Glomerular visceral epithelial cell (primary cell): ENCODE results near the gene TRPM1.
A peak's percentile ranks its signal among the peaks of the same experiment; 100 is the strongest.

Experiments used
- DNase-seq: peaks from one replicate; pipeline ENCODE4 v3.0.0-alpha.2; 2016; ENCODE audit errors: extremely low spot score

The TRPM1 gene

DNA sequence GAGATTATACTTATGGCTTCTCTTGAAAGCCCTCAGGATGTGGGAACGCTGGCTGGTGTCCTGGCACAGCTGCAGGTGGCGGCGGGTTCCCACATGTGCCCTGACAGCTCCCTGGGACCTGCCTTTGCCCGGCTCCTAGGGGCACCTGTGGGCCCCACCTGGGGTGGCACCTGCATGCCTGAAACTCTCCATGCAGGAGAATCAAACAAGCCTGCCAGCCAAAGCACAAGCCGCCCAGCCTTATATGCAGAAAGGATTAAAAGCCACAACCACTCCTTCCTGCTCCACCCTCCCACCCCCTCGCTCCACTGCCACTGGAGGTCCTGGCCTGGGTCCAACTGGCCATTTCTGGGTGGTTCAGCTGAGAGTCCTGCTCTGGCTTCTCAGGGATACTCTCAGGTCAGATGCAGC is 18.1 kb downstream of the TRPM1 start:
- peak; percentile 76 for DNase-seq

DNA sequence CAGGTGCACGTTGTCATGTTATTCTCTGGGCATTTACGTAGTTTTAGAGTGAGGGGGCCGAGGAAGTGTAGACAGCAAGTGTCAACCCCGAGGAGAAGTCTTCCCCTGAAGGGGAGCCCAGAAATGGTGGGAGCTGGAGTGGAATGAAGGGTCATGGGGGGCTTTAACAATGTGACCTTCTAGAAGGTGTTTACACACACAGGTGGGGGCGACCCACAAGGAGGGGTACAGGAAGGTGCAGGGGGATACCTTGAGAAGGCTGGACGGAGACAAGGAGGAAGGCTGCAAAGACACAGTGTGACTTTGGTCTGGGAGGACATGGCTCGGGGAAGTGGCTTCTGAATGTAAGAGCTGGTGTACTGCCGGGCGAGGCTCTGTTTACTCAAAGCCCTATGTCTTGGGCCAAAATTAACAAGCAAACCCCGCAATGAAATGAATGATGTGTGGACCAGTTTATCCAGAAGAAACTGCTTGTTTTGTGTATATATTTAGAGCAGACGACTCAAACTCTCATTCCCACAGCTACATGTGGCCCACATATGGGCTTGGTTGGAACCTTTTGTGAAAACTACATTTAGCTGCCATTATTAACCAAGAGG is 18.7 kb downstream of the TRPM1 start:
- DNase-seq = no peak

DNA sequence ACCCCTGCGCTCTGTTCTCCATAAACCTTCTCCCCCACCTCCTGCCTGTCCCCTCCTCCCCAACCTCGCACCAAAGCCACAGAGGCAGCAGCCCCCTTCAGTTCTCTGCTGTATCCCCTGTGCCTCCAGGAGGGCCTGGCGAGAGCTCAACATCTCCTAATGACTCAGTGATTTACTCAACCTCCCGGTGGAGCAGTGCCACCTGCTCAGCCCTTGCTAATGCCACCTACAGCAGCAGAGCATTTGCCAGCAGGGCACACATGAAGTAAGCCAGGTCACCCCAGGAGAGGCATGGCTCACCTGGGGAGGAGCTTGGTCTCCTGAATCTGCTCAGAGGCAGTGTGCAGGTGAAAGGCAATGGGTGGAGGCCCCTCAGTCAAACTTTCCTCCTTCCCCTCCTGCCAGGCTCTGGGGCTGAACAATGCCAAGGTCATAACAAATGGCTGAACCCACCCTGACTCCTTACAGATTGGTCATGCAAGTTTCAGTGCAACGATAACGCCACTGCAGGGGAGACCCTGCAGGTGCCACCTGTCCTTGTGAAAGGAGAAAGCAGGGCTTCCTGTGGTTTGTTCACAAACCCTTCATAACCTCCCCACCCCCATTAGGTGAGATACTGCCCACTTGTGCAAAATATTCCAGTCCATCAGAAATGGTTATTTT is 19.8 kb downstream of the TRPM1 start:
- DNase-seq = no peak

- no peak for DNase-seq
These were observed 20.5 kb downstream of the TRPM1 start for GRCh38 chr15:31081056-31081455.

DNA sequence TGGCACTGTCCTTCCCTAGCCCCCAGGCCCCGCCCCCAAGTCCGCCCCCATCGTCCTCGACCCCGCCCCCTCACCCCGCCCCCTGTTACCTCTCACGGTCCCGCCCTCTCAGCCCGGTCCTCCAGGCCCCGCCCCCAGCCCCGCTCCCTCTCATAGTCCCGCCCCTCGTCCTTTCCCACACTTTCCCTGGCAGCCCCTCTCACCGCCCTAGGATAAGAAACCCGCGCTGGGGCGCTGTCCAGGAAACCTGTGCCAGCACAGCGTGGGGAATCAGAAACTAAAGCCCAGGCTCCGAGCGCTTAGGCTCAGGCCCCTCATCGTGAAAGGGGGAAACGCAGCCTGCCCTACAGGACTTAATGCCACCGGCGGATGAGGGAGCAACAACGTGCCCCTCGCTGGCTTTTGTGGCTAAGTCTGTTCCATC is 20.9 kb downstream of the TRPM1 start:
- DNase-seq = no peak

DNA sequence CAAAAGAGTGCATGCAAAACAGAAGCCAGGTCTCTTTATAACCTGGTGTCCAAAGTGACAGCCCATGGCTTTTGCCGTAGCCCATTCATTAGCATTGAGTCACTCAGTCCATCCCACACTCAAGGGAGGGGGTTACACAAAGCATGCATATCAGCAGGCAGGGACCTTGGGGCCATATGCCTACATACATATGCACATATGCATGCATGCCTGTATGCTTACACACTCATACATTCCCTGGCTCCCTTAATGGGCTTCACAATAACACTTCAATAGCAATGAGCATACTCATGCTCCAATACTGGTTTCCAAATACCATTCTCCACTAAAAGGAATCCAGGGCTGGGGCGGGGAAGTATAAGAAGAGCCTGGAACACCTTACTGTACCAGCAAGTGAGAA is 22.0 kb downstream of the TRPM1 start:
- no peak for DNase-seq

DNA sequence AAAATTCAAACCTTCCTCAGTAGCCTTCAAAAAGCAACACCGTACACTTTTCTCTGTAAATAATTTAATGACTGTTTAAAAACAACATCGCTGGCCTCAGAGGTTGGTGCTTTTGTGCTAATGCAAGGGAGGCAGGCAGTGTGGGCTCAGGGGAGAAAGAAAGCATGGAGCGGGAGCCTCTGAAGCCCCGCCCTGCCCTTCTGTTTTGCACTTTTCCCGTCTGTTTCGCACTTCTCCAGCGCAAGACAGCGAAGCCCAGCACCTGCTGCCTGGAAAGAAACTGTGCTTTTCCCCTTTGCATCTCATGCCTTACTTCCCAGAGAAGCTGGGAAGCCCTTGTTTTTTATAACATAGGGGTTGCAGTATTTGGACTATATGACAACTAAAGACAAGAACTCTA is 23.1 kb downstream of the TRPM1 start:
- DNase-seq = no peak

DNA sequence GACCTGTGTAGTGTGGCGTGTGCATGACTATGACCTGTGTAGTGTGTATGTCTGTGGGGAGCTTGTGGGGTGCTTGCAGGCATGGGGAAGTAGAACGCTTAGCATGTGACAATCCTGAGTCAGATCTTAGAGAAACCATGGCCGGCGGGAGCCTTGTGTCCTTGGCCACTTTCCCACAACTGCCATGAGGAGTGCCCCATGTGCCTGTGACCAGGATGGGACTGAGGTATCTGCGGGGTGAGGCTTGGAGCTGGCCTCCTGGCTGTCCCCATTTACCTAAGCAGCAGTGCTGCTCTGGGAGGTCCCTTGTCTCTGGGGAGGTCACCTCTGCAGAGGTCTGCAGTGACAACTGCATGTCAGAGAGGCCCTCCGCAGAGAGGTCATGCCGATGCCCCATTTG is 23.6 kb downstream of the TRPM1 start:
- no peak for DNase-seq

DNA sequence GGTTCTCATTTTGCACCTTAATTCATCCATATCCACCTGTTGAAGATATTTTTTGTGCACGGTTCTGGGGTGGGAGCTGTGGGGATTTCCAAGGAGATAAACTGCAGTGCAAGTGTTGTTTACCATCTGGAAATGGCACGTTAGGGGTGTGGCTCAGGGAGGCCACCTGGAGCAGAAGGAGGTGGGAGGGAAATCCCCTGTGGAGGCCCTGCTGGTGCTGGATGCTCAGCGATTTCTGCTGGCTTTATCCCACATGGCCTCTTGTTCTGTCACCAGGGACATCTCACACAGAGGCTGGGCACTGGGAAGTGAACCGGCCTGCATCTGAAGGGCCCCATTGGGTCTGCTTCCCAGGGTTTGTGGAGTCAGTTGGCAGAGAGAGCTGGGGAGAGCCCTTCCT is 24.3 kb downstream of the TRPM1 start:
- DNase-seq = no peak

- no peak for DNase-seq
These were observed 27.2 kb downstream of the TRPM1 start for GRCh38 chr15:31074321-31074720.

GRCh38 chr15:31070867-31071266 is 30.7 kb downstream of the TRPM1 start:
- DNase-seq = no peak

DNA sequence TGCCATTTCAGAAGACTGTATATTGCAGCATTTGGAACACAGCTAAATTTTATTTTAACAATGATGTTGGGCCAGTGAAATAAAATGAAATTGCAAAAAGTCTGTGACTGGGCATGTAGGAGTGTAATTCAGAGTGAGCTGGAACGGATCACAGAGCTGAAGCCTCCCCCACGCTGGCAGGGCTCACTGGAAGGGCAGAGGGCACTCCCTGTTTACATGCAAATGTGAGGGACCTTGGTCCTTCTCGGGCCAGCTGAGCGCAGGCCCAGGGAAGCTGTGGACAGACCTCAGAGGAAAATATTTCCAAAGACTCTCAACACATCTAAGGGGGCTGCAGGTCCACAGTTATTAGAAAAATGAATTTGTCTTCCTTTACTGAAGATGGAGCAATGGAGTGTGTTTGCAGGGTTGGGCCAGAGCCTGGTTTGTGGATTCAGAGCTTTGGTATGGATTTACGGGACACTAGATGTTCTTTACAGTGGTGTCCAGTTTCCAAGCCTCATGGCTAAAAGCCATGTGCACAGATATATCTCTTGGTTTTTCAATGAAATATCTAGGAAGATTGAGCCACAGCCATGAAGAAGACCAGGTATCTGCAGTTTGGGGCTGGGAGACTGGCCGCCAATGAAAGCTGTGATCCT is 32.0 kb downstream of the TRPM1 start:
- DNase-seq = no peak

GRCh38 chr15:31067890-31068603 is 33.5 kb downstream of the TRPM1 start:
- no peak for DNase-seq

- no peak for DNase-seq
These were observed 35.7 kb downstream of the TRPM1 start for GRCh38 chr15:31065824-31066223.

DNA sequence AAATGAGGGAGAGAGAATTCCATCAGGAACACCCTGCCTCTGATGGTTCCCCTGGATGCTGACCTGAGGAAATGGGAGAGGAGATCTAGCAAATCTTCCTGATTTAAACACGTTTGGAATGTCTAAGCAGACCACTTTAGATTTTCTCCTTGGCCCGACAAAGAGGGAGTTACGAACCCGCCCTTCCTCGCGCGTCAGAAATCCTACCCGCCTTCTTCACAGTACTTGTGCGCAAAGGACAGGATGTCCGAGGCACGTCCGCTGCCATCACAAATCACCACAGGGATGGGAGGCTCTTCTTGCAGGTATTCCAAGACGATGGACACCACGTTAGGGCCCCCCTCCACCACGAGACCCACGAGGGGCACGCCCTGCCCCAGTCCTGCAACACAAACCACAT is 38.6 kb downstream of the TRPM1 start:
- no peak for DNase-seq

GRCh38 chr15:31062310-31062847 is 39.1 kb downstream of the TRPM1 start:
- no peak for DNase-seq

DNA sequence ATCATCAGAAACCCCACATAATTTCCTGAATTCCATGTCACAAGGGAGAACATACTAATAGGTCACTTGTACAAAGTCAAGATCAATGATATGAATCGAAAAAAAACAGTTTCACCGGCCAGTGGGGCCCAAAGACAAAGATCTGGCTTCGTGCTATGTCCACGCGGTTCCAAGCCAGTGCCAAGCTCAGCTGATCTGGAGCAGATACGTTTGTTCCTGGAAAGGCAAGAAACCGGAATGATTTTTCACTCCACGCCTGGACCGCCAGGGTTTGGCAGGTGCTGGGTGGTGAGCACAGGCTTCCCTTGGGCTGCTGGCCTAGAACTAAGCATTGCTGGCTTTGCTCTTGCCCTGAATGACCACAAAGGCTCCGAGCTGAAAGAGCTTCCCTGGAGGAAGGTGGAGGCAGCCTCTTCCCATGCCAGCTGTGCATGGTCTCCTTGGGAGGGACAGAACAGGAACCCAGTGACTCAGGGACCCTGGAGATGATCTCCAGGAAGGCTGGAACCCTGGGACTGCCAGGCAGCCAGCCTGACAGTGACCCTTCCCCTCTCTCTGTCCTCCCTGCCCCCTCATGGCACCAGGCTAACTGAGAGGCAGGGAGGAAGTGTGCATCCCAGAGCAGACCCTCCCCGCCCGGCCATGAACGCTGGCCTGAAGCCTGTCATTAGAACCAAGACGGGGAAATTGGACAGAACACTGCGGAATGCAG is 40.9 kb downstream of the TRPM1 start:
- no peak for DNase-seq

- DNase-seq = no peak
These were observed 43.1 kb downstream of the TRPM1 start for GRCh38 chr15:31058236-31058962.

- no peak for DNase-seq
These were observed 49.9 kb downstream of the TRPM1 start for GRCh38 chr15:31051496-31052080.

DNA sequence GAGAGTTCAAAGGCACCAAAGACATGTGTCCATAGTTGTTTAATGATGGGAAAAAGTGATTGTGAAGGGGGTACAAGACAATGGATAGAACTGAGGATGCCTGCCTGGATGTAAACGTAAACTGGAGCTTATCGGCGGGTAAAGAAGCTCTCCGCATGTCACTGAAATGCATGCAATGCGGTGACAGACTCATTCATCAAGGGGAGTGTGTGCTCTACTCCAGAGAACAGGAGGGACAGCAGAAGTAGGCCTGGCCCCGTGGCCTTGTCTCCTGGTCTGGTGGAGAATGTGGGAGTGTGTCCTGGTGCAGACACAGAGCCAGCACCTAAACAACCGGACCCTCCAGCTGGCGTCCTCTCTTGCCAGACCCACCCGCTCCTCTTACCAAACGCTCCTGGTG is 50.6 kb downstream of the TRPM1 start:
- DNase-seq = no peak
